ENCODE measurements around the gene SLC3A2. TPM values are rescaled to one million over a fixed set of nuclear protein-coding genes. Genes with fewer than 3 reads are reported as not detected.

Gene SLC3A2
- total and polyA plus RNA-seq, 2 experiments from 2014 or later: 335 to 456 TPM

DNA sequence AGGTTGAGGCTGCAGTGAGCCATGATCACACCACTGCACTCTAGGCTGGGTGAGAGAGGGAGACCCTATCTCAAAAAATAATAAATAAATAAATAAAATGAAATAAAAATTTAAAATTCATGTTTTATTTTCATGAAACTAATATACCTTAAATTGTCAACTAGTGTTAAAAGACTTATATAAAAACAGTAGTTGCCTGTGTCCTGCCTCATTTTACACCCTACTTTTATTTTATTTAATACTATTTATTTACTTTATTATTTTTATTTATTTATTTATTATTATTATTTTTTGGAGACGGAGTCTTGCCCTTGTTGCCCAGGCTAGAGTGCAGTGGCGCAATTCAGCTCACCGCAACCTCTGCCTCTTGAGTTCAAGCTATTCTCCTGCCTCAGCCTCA, 36.5 kb upstream of the SLC3A2 start:
- no peaks in the 10 kb centered on the region for H4K20me1 ChIP-seq (ENCODE audit: insufficient read depth, poor library complexity, severe bottlenecking)
- WGBS (ENCODE audit: low lambda C conversion rate, missing lambda C conversion rate): 98% methylated on average over 3 of the region's 3 CpGs
- peaks cover 9% of the 10 kb centered on the region for H3K4me1 ChIP-seq (ENCODE audit: insufficient read depth)

DNA sequence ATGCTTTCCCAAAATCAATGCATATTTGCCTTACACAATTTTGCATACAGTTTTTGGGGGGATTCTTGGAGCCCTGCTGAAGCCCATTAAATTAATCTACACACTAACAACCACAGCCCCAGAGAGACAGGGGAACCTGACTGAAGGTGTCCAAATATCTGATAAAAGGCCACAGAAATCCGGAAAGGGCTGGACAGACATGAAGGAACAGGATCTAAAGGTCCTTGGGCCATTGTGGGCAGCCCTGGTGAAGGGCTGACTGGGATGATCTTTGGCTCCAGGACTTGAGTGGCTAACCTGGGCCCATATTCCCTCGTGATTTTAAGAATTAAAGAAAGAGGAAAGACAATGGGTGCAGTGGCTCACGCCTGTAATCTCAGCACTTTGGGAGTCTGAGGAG, 34.5 kb upstream of the SLC3A2 start:
- no peaks in the 10 kb centered on the region for H3K79me2 ChIP-seq
- DNase-seq (ENCODE audit: low spot score): no peak
- no peak overlapping the region for H2AFZ ChIP-seq
- H3K4me1 ChIP-seq (ENCODE audit: insufficient read depth): peaks cover 9% of the 10 kb centered on the region
- no peaks in the 10 kb centered on the region for H3K36me3 ChIP-seq (replicated peaks; ENCODE audit: insufficient read depth, low read depth)
- no peaks in the 10 kb centered on the region for H4K20me1 ChIP-seq (ENCODE audit: insufficient read depth, poor library complexity, severe bottlenecking)
- no peak overlapping the region for H3K4me3 ChIP-seq
- H3K27me3 ChIP-seq: no peaks in the 10 kb centered on the region
- TF ChIP-seq EZH2phosphoT487 (IDR thresholded peaks at IDR 0.05; ENCODE audit: low read depth, severe bottlenecking, unreplicated experiment) (no peak), EZH2 (IDR thresholded peaks at IDR 0.05; ENCODE audit: borderline replicate concordance) (no peak)
- TF ChIP-seq, protein P1, sequence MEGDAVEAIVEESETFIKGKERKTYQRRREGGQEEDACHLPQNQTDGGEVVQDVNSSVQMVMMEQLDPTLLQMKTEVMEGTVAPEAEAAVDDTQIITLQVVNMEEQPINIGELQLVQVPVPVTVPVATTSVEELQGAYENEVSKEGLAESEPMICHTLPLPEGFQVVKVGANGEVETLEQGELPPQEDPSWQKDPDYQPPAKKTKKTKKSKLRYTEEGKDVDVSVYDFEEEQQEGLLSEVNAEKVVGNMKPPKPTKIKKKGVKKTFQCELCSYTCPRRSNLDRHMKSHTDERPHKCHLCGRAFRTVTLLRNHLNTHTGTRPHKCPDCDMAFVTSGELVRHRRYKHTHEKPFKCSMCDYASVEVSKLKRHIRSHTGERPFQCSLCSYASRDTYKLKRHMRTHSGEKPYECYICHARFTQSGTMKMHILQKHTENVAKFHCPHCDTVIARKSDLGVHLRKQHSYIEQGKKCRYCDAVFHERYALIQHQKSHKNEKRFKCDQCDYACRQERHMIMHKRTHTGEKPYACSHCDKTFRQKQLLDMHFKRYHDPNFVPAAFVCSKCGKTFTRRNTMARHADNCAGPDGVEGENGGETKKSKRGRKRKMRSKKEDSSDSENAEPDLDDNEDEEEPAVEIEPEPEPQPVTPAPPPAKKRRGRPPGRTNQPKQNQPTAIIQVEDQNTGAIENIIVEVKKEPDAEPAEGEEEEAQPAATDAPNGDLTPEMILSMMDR (IDR thresholded peaks at IDR 0.05; ENCODE audit: poor library complexity): no peak
- H3K4me2 ChIP-seq: no peak overlapping the region
- no peak overlapping the region for H3K27ac ChIP-seq
- 95% methylated on average over 3 of the region's 3 CpGs for WGBS (ENCODE audit: low lambda C conversion rate, missing lambda C conversion rate)
- H3K9me2 ChIP-seq (replicated peaks; ENCODE audit: insufficient read depth): no peaks in the 10 kb centered on the region
- H3K9me3 ChIP-seq (ENCODE audit: low read depth): no peaks in the 10 kb centered on the region

More for the DNA sequence above, 36.5 kb upstream of the SLC3A2 start:
- no peaks in the 10 kb centered on the region for H3K9me3 ChIP-seq (ENCODE audit: low read depth)
- TF ChIP-seq, protein P1 (IDR thresholded peaks at IDR 0.05; ENCODE audit: poor library complexity): no peak
- TF ChIP-seq EZH2phosphoT487 (IDR thresholded peaks at IDR 0.05; ENCODE audit: low read depth, severe bottlenecking, unreplicated experiment) (no peak), EZH2 (IDR thresholded peaks at IDR 0.05; ENCODE audit: borderline replicate concordance) (no peak)
- peaks cover under 1% of the 10 kb centered on the region for H3K79me2 ChIP-seq
- no peak overlapping the region for H3K4me3 ChIP-seq
- DNase-seq (ENCODE audit: low spot score): no peak
- no peak overlapping the region for H2AFZ ChIP-seq
- H3K36me3 ChIP-seq (replicated peaks; ENCODE audit: insufficient read depth, low read depth): no peaks in the 10 kb centered on the region
- no peak overlapping the region for H3K4me2 ChIP-seq
- no peaks in the 10 kb centered on the region for H3K27me3 ChIP-seq
- no peaks in the 10 kb centered on the region for H3K9me2 ChIP-seq (replicated peaks; ENCODE audit: insufficient read depth)
- no peak overlapping the region for H3K27ac ChIP-seq

DNA sequence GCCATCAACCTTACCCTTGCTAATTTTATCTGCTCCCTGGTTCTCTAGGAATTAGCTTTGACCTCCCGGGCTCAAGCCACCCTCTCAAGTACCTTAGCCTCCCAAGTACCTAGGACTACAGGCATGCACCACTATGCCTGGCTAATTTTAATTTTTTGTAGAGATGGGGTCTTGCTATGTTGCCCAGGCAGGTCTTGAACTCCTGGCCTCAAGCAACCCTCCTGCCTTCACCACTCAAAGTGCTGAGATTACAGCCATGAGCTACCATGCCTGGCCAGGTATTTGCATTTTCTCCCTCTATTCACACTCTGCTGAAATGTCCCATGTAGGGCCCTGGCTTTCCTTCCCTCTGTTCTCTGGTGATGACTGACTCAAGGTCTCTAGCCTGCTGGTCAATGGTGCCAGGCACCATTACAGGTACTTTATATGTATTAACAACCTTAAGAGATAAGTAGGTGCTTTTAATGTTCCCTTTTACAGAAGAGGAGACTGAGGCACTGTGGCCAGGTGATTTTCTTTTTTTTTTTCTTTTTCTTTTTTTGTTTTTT, 32.9 kb upstream of the SLC3A2 start:
- Histone ChIP-seq H3K4me1 (ENCODE audit: insufficient read depth) (peaks cover 1% of the 10 kb centered on the region), H3K27ac (no peak overlapping the region), H3K9me2 (replicated peaks; ENCODE audit: insufficient read depth) (no peaks in the 10 kb centered on the region), H3K9me3 (ENCODE audit: low read depth) (no peaks in the 10 kb centered on the region), H4K20me1 (ENCODE audit: insufficient read depth, poor library complexity, severe bottlenecking) (peaks cover 4% of the 10 kb centered on the region), H3K36me3 (replicated peaks; ENCODE audit: insufficient read depth, low read depth) (peaks cover 4% of the 10 kb centered on the region), H3K4me3 (no peak overlapping the region), H3K4me2 (no peak overlapping the region), H2AFZ (no peak overlapping the region), H3K79me2 (peaks cover 3% of the 10 kb centered on the region), H3K27me3 (no peaks in the 10 kb centered on the region)
- no peak for DNase-seq (ENCODE audit: low spot score)
- WGBS (ENCODE audit: low lambda C conversion rate, missing lambda C conversion rate): 89% methylated on average over 1 of the region's 1 CpG
- TF ChIP-seq EZH2 (IDR thresholded peaks at IDR 0.05; ENCODE audit: borderline replicate concordance) (no peak), EZH2phosphoT487 (IDR thresholded peaks at IDR 0.05; ENCODE audit: low read depth, severe bottlenecking, unreplicated experiment) (no peak)
- TF ChIP-seq, protein P1 (IDR thresholded peaks at IDR 0.05; ENCODE audit: poor library complexity): no peak
